ENCODE data around the gene GALNT9.

DNA sequence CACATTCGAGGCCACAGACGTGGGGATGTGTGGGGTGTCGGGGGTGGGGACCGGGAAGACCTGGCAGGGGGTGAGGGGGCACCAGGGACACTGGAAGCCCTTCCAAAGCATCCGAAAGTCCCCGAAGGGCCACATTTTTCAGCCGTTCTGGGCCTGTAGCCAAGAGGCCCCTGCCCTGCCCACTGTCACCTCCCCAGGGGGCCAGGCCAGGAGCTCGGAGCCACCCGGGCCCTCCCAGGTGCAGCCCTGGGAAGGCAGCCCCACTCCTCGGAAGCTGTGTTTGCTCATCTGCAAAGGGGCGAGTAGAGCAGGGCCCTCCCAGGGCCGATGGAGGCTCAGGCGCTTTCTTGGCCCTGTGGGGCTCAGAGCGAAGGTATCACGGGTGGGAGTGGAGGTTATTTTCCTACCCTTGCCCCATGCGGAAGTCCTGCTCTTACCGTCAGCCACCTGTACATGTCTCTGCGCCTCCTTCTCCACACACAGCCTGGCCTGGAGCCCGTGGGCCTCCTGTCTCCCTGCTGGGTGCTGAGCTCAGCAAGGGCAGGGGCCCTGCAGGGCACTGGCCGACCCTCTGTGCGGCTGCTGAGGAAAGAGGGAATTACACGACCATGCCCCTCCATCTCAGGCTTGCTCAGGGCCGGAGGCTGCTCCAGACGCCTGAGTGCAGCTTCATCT lies 158.0 kb downstream of the GALNT9 start:
- TF ChIP-seq, protein P1, sequence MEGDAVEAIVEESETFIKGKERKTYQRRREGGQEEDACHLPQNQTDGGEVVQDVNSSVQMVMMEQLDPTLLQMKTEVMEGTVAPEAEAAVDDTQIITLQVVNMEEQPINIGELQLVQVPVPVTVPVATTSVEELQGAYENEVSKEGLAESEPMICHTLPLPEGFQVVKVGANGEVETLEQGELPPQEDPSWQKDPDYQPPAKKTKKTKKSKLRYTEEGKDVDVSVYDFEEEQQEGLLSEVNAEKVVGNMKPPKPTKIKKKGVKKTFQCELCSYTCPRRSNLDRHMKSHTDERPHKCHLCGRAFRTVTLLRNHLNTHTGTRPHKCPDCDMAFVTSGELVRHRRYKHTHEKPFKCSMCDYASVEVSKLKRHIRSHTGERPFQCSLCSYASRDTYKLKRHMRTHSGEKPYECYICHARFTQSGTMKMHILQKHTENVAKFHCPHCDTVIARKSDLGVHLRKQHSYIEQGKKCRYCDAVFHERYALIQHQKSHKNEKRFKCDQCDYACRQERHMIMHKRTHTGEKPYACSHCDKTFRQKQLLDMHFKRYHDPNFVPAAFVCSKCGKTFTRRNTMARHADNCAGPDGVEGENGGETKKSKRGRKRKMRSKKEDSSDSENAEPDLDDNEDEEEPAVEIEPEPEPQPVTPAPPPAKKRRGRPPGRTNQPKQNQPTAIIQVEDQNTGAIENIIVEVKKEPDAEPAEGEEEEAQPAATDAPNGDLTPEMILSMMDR (IDR thresholded peaks at IDR 0.05): no peak
- no peak for TF ChIP-seq POLR2AphosphoS5 (IDR thresholded peaks at IDR 0.05)
- TF ChIP-seq POLR2A (IDR thresholded peaks at IDR 0.05): no peak

Data from prostate gland (tissue), 2 donors.